Common myeloid progenitor, CD34-positive (primary cell): ENCODE data around the gene SUPT20H.

ENCODE experiments used
- CTCF ChIA-PET: fragments of 350-600 bp; sonication (Branson Sonifier 250); formaldehyde crosslinking; loops from one replicate; lab custom pipeline; 2021; ENCODE audit warnings: antibody characterized with exemption; lab: Charles Lee
- POLR2A ChIA-PET: fragments of 350-600 bp; sonication (Branson Sonifier 250); formaldehyde crosslinking; loops from one replicate; lab custom pipeline; 2021; ENCODE audit warnings: antibody characterized with exemption; lab: Charles Lee
- DNase-seq, 3 donors: peaks; one replicate each; pipeline versions ENCODE4 v3.0.0 to v3.0.0-alpha.2; 2013
- H3K27ac ChIP-seq, 2 experiments: 1 replicate in 1 of 2; 2 replicates in 1 of 2; pipeline ENCODE4 v1.7.0; 2013; ENCODE audit warnings: inconsistent platforms in 2 of 2, low read length in 2 of 2, mild to moderate bottlenecking in 2 of 2, low read depth in 1 of 2, moderate library complexity in 1 of 2; ENCODE audit not compliant: severe bottlenecking in 2 of 2, insufficient read depth in 1 of 2, poor library complexity in 1 of 2
- H3K27me3 ChIP-seq, 5 experiments: replicated peaks in 2 of 5; 1 replicate in 3 of 5; 2 replicates in 2 of 5; pipeline versions ENCODE4 v1.6.1 to v1.7.0; 2013; ENCODE audit warnings: low read length in 4 of 5, mild to moderate bottlenecking in 2 of 5, moderate library complexity in 2 of 5, inconsistent platforms in 1 of 5; ENCODE audit not compliant: insufficient read depth in 5 of 5, control insufficient read depth in 4 of 5
- H3K36me3 ChIP-seq, 4 experiments: 1 replicate in 2 of 4; 2 replicates in 2 of 4; pipeline versions ENCODE4 v1.6.1 to v1.7.0; 2013; ENCODE audit warnings: low read length in 3 of 4, control low read depth in 1 of 4, mild to moderate bottlenecking in 1 of 4; ENCODE audit not compliant: control insufficient read depth in 4 of 4, insufficient read depth in 4 of 4
- H3K4me1 ChIP-seq, 4 experiments: 1 replicate in 3 of 4; 2 replicates in 1 of 4; pipeline versions ENCODE4 v1.6.1 to v1.7.1; 2013; ENCODE audit warnings: low read length in 3 of 4, mild to moderate bottlenecking in 3 of 4, control low read depth in 1 of 4, inconsistent platforms in 1 of 4, moderate library complexity in 1 of 4; ENCODE audit not compliant: control insufficient read depth in 4 of 4, insufficient read depth in 4 of 4; ENCODE audit errors: control extremely low read depth in 1 of 4
- H3K4me3 ChIP-seq, 7 experiments: 1 replicate in 4 of 7; 2 replicates in 3 of 7; pipeline versions ENCODE4 v1.5.1 to v1.7.0; 2013; ENCODE audit warnings: mild to moderate bottlenecking in 7 of 7, low read length in 6 of 7, moderate library complexity in 6 of 7, inconsistent platforms in 2 of 7, low read depth in 2 of 7, control low read depth in 1 of 7; ENCODE audit not compliant: insufficient read depth in 4 of 7, control insufficient read depth in 1 of 7; ENCODE audit errors: extremely low read depth in 1 of 7
- H3K9me3 ChIP-seq, 5 experiments: 1 replicate in 4 of 5; 2 replicates in 1 of 5; pipeline versions ENCODE4 v1.6.1 to v1.7.1; 2013; ENCODE audit warnings: low read length in 4 of 5, mild to moderate bottlenecking in 2 of 5, inconsistent platforms in 1 of 5, low read depth in 1 of 5, moderate library complexity in 1 of 5; ENCODE audit not compliant: control insufficient read depth in 4 of 5, insufficient read depth in 2 of 5; ENCODE audit errors: control extremely low read depth in 1 of 5
- WGBS: methylation state at CpG from one replicate; pipeline ENCODE4 v1.1.5; 2013; ENCODE audit not compliant: insufficient coverage; 5-methylcytosine and 5-hydroxymethylcytosine counted together

Gene SUPT20H

DNA sequence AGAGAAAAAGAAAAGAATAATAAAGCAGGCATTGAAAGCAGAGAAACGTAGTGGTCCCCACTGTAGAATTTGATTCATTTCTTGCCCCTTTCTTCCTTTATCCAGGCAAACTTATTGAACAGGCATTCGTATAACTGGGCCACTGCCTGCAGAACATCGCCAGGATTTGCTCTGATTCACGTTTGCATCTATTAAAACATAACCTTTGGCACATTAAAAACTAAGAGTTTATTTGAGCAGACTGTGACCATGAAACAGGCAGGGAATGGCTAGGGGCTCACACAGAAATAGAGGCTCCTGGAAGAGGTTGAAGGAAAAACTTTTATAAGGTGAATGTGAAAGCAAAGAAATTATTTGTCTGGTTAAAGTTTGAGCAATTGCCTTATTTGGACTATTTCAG is 12.5 kb upstream of the SUPT20H start:
- WGBS: 86% methylated on average over 2 of the region's 4 CpGs
- ChIA-PET POLR2A (no interaction called here), CTCF (interaction anchor here (4.2 kb wide), 1 partner anchor 72 kb away, joined by 13 read pairs; the partner anchor contains the start of genes ALG5 and EXOSC8)
- no peaks in the 10 kb centered on the region for H3K9me3 ChIP-seq
- H3K4me3 ChIP-seq: no peak overlapping the region
- no peak overlapping the region for H3K27ac ChIP-seq
- H3K36me3 ChIP-seq: no peaks in the 10 kb centered on the region
- no peaks in the 10 kb centered on the region for H3K27me3 ChIP-seq
- no peak for DNase-seq
- peaks cover 0 to 5% (median 3%) of the 10 kb centered on the region in 4 experiments for H3K4me1 ChIP-seq

DNA sequence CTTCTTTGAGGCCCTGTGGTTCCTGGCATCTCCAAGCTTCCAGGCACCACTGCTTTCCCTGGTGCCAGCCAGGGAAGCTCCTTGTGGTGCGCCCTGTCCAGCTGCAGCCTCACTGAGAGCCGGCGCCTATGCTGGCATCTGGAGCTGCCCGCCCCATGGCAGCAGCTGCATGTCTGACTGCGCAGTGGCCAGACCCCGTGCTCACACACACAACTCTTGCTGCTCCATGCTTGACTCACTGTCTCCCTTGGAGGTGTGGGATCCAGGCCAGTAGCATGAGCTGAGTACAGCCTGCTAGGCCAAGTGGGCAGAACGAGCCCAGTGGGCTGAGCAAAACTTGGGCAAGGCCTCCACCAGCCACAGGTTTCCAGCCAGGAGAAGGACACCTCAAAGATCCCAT is 11.5 kb upstream of the SUPT20H start:
- DNase-seq: no peak
- peaks cover 0 to 3% (median 1%) of the 10 kb centered on the region in 4 experiments for H3K4me1 ChIP-seq
- no peaks in the 10 kb centered on the region for H3K36me3 ChIP-seq
- H3K9me3 ChIP-seq: no peaks in the 10 kb centered on the region
- H3K27me3 ChIP-seq: no peaks in the 10 kb centered on the region
- H3K4me3 ChIP-seq: no peak overlapping the region
- POLR2A ChIA-PET: no interaction called here
- CTCF ChIA-PET: interaction anchor here (1.4 to 4.2 kb wide), 5 partner anchors 10 to 212 kb away, joined by 3 to 13 read pairs (median 7); partner anchors contain the start of genes ALG5 and EXOSC8
- H3K27ac ChIP-seq: no peak overlapping the region
- WGBS: 95% methylated on average over 6 of the region's 7 CpGs

DNA sequence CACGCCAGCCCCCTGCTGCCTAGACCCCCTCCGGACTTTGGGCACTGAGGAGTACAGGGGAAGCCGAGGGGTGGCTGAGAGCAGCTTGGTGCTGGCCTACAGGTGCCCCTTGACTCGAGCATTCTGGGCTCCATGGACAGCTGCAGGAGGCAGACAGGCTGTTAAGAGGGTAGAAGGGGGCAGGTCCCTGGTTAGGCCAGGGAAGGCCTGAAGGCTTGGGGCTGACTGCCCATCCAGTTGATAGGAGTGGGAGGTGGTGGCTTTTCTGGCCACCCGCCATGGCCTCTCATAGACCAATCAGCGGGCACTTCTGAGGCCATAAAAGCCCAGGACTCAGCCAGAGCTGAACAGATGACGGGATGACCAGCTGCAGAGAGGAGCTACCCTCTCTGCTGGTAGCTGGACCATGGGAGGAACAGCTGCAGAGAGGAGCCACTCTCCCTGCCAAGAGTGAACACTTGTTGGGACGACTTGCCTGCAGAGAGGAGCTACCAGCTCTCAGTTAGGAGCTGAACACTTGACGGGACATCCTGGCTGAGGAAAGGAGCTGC is 10.7 kb upstream of the SUPT20H start:
- ChIA-PET POLR2A (no interaction called here), CTCF (interaction anchor here (1.4 to 4.2 kb wide), 5 partner anchors 10 to 211 kb away, joined by 3 to 13 read pairs (median 7); partner anchors contain the start of genes ALG5 and EXOSC8)
- no peaks in the 10 kb centered on the region for H3K36me3 ChIP-seq
- H3K9me3 ChIP-seq: no peaks in the 10 kb centered on the region
- no peak overlapping the region for H3K4me3 ChIP-seq
- no peaks in the 10 kb centered on the region for H3K4me1 ChIP-seq
- no peak for DNase-seq
- no peaks in the 10 kb centered on the region for H3K27me3 ChIP-seq
- H3K27ac ChIP-seq: no peak overlapping the region
- 96% methylated on average over 8 of the region's 9 CpGs for WGBS

DNA sequence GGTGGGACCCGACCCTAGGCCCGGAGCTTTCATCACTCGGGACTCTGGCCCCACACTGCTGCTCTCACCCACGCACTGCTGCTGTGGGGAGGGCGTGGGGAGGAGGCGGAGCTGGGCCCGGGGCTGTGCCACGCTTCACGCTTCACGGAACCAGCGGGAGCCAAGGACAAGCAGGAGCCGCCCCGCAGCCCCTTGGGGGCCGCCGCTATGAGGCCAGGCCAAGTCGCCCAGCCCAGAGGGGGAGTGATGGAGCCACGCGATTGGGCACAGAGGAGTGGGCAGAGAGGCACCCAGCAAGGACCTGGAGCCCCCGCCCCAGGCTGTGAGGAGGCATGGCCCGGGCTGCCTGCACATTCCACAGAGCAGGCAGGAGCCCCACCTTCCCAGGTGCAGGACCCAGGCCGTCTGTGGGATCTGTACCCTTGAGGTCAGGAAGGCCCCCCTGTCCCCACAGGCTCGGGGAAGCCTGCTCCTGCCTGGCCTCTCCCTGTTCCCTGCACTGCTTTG is 10.2 kb upstream of the SUPT20H start:
- 95% methylated on average over 11 of the region's 22 CpGs for WGBS

DNA sequence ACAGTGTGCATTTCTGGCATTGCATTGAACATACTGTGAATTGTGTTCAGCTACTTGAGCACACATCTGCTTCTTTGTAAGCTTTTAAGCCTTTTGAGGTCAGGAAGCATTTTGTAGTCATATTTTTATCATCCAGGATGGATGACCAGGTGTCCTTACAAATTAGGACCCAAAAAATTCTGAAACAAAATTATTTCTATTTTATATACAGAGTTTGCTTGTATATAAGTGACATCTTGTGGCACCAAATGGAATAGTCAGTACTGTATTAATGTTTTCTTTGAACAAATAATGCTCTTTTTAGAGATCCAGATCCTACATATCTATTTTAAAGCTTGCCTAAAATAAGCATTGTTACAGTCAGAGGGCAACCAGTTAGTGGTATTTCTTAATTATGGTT is 9.5 kb upstream of the SUPT20H start:
- H3K9me3 ChIP-seq: no peaks in the 10 kb centered on the region
- no peaks in the 10 kb centered on the region for H3K4me1 ChIP-seq
- DNase-seq: peak in 2 of 3 donors; percentile 24 to 38
- no peaks in the 10 kb centered on the region for H3K27me3 ChIP-seq
- no peak overlapping the region for H3K27ac ChIP-seq
- H3K4me3 ChIP-seq: no peak overlapping the region
- H3K36me3 ChIP-seq: no peaks in the 10 kb centered on the region
- ChIA-PET CTCF (interaction anchor here (0.7 to 4.2 kb wide), 3 partner anchors 20 to 86 kb away, joined by 3 to 13 read pairs (median 12); partner anchors contain the start of genes ALG5 and EXOSC8), POLR2A (no interaction called here)

More for the DNA sequence above, 10.2 kb upstream of the SUPT20H start:
- Histone ChIP-seq H3K27ac (no peak overlapping the region), H3K27me3 (no peaks in the 10 kb centered on the region), H3K4me1 (no peaks in the 10 kb centered on the region), H3K4me3 (no peak overlapping the region), H3K9me3 (no peaks in the 10 kb centered on the region), H3K36me3 (no peaks in the 10 kb centered on the region)
- POLR2A ChIA-PET: no interaction called here
- CTCF ChIA-PET: interaction anchor here (1.4 to 4.2 kb wide), 5 partner anchors 9 to 211 kb away, joined by 3 to 13 read pairs (median 7); partner anchors contain the start of genes ALG5 and EXOSC8
- no peak for DNase-seq

DNA sequence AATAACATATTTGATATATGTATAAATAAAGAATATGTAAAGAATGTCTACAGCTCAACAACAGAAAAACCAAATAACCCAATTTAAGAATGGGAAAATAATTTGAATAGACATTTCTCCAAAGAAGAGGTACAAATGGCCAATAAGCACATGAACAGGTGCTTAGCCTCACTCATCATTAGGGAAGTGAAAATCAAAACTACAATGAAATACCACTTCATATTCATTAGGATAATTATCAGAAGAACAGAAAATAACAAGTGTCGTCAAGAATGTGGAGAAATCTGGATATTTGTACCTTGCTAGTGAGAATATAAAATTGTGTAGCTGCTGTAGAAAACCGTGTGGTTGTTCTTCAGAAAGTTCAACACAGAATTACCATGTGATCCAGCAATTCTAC is 8.4 kb upstream of the SUPT20H start:
- POLR2A ChIA-PET: no interaction called here

DNA sequence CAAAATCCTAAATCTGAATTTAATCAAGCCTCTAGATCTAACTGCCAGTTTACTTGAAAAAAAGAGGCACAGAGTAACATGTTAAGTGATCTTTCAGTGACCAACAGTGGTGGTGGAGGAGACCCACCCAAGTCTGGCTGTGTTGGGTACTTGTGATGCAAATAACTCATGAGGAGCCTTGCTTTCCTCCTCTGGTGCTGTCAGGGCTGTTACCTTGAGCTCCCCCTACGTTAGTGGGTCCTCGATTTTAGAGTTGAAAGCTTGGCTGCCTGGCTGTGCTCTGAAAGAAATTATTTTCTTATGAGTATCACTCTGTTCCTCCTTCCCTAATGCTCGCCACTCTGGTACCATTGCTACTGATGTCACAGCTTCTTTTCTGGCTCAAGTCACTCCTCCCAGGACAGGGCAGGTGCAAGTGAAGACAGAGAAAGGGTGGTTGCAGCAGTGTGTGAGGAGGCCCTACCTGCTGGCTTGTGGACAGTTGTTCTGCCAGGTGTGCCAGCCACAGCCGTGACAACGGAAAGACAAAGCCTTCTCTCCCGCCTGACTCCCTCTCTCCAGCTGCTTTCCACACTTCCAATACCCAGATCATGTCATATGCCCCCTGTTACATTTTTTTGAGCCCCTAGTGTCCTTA is 6.5 kb upstream of the SUPT20H start:
- POLR2A ChIA-PET: no interaction called here
- H3K9me3 ChIP-seq: no peaks in the 10 kb centered on the region
- DNase-seq: no peak
- WGBS: 96% methylated on average over 6 of the region's 6 CpGs
- no peaks in the 10 kb centered on the region for H3K27me3 ChIP-seq
- CTCF ChIA-PET: no interaction called here
- H3K4me3 ChIP-seq: no peak overlapping the region
- no peak overlapping the region for H3K27ac ChIP-seq
- H3K36me3 ChIP-seq: no peaks in the 10 kb centered on the region
- H3K4me1 ChIP-seq: no peaks in the 10 kb centered on the region

More for the DNA sequence above, 8.4 kb upstream of the SUPT20H start:
- DNase-seq: no peak
- WGBS: no CpG with 5 or more reads among the region's 2 CpGs
- Histone ChIP-seq H3K27me3 (no peaks in the 10 kb centered on the region), H3K36me3 (no peaks in the 10 kb centered on the region), H3K4me3 (no peak overlapping the region), H3K9me3 (no peaks in the 10 kb centered on the region), H3K27ac (no peak overlapping the region), H3K4me1 (no peaks in the 10 kb centered on the region)
- CTCF ChIA-PET: interaction anchor here (1.2 to 4.2 kb wide), 2 partner anchors 38 to 68 kb away, joined by 3 to 13 read pairs; partner anchors contain the start of genes ALG5 and EXOSC8
